HG03139 (cell line): ENCODE measurements around the gene MBTPS2.
"Not testable (repeated sequence)": the region's sequence is repeated elsewhere in the genome, so short reads cannot be mapped to it uniquely, and the experiment has no call there.

Experiments used
- ATAC-seq: cut with Tn5 transposase; IDR thresholded peaks from one replicate; pipeline ENCODE4 v1.9.1; 2021; ENCODE audit not compliant: unreplicated experiment

Gene MBTPS2

DNA sequence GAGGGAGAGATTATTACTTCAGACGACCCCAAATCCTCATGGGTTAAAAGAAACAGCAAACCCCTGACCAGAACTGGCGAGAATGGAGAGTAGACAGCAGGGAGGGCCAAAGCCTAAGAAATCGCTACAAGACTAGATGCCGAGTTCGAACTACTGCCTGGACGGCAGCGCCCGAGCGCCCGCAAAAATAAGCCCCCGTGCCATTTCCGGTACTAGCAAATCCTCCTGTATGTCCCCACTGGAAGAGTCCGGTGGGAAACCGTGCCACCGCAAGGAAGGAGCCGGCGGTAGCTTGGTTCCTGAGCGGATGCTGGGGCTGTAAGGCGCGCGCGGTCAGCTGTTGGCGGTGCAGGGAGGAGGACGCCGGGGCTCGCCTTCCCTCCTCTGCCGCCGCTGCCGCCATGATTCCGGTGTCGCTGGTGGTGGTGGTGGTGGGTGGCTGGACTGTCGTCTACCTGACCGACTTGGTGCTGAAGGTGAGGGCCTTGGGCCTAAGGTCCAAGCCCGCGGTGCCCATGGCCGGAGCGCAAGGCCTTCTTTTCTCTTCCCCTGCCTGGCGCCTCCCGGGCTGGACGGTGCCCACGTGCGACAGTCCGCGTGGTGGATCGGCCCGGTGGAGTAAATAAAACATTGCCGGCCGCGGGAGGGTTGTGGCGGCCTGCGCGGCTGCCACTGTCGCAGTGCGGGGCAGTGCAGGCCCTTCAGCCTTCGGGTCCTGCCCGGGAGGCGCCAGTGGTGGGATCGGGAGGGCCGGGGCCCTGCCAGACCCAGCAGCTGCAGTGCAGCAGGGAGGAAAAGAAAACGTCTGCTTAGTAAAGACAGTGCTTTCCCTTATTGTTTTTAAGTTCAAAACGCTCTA, at the start of gene MBTPS2:
MBTPS2 (plus strand) TSS at position 284 of the 859 bp plus-strand sequence; CDS start at position 402, 118 bp downstream.
- peak; percentile 75 for ATAC-seq

DNA sequence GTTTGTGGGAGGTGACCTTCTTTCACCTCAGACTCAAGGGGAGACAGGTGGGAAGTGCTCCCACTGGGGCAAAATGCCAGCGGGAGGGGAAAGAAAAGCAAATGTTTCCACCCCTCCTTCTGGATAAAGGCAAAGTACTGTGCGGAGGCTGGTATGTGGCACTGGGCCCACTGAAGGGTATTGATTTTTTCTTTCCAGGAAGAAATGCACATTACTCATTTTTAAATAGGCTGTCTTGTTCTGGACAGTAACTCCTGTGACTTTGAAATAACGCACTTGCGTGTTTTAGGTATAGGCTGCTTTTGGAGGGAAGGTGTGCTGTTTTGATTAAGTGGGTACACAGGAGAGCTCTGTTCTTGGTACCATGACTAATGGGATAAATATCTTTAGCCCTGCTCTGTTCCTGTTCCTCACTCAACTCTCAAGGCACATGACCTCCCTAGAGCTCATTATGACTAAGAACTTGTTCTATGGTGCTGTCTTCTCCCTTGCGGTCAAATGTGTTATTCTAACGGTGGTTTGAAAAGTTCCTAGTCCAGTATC, 40.7 kb upstream of the MBTPS2 start:
- no peak for ATAC-seq

DNA sequence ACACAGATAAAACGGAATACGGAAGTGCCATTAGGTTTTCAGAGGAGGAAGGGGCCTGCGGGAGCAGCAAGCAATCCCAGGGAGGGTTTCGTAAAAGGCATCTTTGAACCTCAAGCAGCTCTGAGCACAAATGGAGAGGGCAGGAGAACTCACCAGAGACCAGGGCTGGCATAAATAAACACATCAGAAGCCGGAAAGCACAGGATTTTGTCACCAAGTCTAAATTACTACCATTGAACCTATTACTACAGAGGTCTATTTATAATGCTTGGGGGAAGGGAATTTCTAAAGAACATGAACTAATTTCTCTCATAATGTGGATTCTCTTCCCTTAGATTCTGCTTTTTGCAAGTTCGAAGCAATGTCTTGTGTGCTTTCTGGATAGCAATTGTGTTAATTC, 39.6 kb upstream of the MBTPS2 start:
- no peak for ATAC-seq

DNA sequence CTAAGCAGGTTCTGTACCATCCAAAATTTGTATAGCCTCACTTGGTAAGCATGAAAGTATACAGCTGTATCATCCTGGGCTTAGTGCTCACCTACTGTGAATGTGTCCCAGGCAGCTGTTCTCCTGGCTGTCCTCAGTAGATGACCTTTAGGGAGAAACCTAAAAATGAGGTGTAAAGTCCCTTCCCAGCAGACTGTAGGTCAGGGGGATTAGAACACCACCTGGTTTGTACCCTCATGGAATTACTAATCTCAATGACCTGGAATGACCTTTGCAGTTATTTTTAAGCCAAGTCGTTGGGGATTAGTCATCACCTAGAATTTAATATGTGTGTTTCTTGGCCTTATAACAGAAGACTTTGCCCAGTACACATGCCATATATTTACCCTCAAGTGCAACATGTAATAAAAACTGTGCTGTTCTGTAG, 39.1 kb upstream of the MBTPS2 start:
- ATAC-seq: no peak

DNA sequence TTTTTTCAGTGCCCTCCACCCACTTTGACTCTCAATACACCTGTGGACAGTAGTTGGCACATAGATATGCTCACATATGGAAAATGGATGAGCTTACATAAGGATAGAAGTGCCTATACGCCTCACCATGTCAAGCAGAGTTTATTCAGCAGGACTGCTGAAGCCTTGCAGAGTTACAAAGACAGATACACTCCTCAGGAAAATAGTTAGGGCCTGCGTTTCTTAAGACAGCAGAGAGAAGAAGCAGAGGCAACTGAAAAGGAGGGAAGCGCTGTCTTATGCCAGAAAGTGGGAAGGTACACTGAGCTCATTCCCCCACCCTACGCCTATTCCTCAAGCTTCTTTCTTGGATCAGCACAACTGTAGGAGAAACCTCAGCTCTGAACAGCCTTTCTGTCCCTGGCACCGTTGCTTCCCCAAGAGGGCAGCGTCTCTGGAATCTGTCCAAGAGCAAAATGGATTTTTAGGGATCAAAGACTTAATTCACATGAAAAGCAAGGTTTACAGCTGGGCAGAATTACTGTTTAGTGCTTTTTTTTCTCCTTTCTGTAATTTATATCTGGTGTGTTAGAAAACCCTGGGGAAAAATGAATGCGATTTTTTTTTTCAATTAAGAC, 37.3 kb upstream of the MBTPS2 start:
- ATAC-seq: no peak

DNA sequence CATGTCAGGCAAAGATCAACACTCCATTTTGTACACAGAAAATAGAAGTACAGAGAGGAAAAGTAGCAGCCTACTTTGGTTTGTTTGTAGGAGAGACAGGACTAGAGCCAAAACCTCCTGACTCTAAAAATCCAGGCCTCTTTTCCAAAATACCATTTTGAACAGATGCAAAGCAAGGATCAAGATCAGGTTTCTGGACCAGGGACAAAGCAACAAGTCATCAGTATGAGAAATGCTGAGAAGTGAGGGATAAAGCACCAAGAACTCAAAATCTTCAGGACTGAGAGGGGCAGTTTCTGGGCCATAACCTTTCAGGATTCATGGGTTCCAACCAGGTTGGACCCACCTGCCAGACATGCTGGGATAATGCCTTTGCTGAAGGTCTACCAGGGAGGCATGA, 36.6 kb upstream of the MBTPS2 start:
- no peak for ATAC-seq

DNA sequence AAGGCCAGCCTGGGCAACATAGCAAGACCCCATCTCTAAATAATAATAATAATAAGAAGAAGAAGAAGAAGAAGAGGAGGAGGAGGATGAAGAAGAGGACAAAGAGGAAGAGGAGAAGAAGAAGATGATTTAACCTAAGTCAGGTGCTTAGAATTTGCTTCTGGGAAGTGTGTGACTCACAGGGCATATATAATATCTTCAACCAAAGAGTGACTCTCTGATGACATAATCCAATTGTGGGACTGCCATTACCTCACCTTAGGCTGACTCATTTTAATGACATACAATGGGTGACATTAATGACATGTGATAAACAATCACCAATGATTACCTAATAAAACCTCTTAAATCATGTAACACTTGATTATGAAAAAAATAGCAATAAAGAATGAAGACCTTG, 32.7 kb upstream of the MBTPS2 start:
- no peak for ATAC-seq

DNA sequence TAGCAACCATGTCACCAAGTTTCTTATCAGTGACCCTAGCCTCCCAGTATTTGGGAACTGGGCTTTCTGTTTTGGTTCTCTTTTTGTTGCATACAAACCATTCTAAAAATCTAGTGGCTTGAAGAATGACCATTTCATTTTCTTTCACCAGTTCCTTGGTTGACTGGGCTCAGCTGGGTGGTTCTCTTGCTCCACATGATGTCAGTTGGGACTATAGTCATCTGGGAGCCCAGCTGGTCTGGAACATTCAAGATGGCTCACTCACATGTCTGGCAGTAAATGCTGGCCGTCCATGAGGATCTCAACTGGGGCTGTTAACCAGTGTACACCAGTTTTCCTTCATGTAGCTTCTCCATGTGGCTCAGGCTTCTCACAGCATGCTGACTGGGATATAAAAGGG, 27.6 kb upstream of the MBTPS2 start:
- ATAC-seq: no peak

DNA sequence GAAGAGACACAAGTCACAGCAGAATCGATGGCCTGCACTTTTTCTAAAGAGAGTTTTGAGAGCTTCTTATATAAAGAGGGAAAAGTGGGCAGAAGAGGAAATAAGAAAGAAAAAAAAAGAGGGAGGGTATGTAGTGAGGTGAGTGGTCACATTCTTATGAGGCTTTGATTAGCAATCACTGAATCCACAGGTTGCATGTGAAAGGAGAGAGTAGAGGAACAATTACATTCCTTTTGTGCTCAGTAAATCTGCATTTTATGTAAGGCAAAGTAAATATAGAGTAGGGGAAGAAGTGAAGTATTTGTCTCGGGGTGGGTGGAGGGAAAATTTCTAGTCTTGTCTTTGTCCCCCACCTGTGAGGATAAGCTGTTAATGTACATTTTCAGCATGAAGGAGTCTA, 26.8 kb upstream of the MBTPS2 start:
- no peak for ATAC-seq

DNA sequence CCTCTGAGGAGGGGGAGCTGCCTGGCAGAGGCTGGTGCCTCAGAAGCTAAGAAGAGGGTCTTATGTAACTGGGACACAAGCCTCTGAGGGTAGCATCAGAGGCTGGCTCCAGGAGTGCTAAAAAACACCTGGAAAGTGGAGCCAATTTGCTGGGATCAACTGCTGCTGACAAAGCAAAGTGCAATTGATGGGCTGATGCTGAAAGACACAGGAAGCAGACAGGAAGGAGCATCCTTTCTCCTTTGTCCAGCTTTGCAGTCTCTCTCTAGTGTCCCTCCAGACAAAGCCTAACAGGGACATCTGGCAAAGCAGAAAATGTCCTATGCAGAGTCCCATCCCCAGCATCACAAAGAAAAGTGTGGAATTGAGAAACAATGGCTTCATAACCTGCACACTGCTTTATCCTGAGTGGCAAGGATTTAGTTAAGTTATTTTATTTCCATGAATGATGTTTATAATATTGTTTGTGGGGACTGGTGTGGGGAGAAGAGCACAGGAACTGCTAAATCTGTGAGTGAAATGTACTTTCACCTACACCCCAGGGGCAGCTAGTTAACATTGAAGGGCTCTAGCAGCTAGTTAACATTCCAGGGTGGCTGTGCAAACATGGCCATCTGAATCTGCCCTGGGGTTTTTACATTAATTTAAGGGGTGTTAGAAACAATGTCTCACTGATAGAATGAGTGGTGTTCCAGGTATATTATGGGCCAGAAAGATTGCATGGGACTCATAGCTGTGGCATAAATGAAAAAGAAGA, 25.6 kb upstream of the MBTPS2 start:
- no peak for ATAC-seq

DNA sequence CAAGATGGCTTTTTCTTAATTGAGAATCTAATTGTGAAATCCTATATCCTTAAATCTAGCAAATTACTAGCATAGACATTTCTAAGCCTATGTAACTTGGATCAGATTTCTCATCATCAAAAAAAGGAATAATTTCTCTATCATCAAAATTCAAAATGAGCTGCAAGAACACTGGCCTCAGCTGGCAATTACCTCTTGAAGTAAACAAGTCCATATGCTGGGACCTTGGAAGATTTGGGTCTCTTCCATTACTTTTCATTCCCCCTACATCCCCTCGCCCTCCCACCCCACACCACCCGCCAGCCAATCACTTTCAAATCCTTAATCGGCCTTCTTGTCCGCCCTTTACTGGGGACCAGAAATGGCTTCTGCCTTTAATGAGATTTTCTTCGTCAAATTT, 23.3 kb upstream of the MBTPS2 start:
- no peak for ATAC-seq

DNA sequence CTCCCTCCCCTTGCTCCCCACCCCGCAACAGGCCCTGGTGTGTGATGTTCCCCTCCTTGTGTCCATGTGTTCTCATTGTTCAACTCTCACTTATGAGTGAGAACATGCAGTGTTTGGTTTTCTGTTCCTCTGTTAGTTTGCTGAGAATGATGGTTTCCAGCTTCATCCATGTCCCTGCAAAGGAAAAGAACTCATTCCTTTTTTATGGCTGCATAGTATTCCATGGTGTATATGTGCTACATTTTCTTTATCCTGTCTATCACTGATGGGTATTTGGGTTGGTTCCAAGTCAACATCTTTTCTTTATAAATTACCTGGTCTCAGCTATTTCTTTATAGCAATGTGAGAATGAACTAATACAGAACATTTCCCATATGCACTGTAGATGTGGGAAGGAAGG, 19.2 kb upstream of the MBTPS2 start:
- not testable (repeated sequence) for ATAC-seq

DNA sequence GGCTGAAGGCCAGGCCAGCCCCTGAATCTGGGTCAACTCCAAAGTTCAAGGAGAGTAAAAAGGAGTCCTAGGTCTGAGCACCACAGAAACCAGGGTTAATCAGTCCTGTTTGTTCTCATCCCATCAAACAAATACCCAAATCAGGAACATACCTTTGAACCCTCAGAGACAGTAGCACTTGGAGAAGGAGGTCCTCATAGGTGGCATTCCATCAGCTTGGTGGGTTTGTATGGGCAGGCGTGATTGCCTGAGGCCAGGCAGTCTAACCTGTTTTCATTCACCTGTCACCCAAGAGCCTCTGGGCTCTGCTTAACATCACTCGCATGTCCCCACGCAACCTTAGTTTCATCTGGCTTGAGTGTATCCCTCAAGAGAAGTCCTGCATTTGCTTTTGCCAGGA, 17.5 kb upstream of the MBTPS2 start:
- no peak for ATAC-seq

DNA sequence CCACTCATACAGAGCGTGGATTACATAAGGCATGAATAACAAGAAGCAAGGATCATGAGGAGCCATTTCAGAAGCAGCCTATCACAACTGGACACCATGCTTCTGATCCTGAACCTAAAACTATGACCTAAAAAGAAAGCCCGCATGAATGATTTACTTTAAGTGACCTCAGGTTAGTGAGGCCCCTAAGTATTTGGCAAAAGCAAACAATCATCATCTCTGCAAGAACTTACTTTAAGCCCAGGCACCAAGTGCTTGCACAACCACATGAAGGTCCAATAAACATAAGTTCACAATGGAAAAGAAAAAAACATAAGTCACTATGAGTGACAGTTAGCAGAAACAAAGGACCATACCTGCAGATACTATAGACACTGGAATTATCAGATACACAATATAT, 7.9 kb upstream of the MBTPS2 start:
- ATAC-seq: no peak

DNA sequence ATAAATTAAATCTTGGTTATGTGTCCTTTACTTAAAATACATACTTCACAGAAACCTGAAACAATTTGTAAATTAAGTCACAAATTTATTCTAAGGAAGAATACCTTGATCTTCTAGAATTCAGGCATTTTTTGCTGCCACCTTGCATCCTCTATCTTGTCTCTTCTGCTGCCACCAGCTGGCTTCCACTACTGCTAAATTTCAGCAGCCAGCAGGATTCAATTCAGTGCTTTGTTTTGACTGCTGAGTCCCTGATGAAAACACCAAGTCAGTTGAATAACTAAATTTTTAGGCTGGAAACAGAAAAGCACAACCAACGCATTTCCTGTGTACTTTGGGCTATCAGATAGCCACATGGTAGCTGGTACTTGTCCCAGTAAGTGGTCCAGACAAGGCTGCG, 2.4 kb upstream of the MBTPS2 start:
- no peak for ATAC-seq

DNA sequence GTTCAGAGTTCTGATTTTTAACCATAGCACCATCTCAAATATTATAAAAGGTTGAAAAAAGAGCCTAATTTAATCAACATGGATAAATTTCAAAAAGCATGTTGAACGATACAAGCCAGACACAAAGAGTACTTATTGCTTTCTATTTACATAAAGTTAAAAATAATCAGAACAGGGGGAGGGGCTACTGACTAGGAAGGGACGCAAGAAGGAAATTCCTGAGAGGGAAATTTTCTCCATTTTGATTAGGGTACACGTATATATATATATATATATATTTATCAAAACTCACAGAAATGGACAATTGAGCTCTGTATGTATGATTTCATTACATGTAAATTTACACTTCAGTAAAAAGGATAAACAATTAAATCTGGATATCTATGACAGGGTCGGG, 482 bp upstream of the MBTPS2 start:
- ATAC-seq: no peak

DNA sequence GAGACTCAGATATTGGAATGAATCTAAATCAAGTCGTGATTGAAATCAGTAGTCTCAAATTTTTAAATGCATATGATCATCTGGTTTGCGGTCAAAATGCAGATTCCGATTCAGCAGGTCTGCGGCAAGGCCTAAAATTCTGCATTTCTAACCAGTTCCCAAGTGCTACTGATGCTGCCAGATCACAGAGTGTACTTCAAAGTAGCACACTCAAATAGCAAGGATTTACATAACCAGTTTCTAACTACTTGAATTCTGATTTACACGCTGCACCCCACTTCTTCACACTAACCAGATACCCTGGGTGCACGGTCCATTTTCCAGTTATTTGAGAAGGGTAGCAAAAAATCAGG, 752 bp downstream of the MBTPS2 start:
- ATAC-seq: no peak

DNA sequence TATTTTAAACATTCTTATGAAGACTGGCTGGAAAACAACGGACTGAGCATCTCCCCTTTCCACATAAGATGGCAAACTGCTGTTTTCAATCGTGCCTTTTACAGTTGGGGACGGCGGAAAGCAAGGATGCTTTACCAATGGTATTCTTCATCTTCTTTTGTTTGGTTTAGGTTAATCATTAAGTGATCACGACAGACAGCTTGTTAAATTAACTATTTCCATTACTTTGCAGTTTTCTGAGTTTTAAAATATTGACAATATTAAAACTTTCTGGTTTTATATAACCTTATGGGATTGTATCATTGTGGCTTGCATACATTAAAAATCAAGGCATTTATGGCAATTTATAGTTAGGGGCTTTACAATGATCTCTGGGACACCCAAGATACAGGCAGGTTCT, 3.8 kb downstream of the MBTPS2 start:
- no peak for ATAC-seq

DNA sequence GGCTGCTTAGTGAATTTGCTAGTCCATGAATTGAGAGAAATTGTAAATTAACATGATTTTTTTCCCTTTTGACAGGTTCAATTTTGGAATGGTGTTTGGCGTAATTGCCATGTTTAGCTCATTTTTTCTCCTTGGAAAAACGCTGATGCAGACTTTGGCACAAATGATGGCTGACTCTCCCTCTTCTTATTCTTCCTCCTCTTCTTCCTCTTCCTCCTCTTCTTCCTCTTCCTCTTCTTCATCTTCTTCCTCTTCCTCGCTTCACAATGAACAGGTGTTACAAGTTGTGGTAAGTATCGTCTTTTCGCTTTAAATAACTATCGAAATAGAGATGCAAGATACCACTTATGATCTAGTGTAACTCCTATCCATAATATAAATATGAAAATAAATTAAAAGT, 5.7 kb downstream of the MBTPS2 start:
- no peak for ATAC-seq

DNA sequence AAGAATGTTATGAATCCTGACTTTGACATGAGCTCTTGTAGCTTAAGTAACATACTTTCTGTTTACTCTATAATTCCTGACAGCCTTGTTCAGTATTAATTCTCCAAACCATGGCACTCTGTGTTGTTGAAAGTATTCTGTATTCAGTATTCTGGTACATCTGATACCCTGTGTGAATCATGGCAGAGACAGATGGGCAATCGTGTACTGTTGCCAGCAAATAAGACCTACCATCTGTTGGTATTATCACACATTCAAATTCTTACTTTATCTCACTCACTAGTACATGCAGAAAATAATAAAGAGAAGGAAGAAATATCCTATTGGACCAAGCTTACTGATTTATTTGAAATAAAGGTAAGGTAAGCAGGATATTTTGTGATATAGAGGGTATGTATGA, 7.9 kb downstream of the MBTPS2 start:
- ATAC-seq: no peak

DNA sequence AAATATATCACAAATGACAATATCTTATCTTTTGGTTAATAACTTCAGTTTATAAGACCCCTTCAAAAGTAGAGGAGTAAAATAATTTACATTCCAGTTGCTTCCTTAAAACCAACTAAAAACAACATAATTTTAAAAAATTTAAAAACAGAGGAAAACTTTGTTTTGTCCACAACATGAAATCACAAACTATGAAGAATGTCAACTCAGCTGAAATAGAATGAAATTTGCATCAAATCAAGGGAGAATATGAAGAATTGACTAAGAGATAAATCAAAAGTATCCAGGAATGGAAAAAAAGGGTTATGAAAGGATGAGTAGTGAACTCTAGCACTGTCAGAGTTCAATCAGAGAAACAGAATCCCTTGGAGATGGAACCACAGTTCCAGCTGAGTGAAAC, 14.2 kb downstream of the MBTPS2 start:
- no peak for ATAC-seq

DNA sequence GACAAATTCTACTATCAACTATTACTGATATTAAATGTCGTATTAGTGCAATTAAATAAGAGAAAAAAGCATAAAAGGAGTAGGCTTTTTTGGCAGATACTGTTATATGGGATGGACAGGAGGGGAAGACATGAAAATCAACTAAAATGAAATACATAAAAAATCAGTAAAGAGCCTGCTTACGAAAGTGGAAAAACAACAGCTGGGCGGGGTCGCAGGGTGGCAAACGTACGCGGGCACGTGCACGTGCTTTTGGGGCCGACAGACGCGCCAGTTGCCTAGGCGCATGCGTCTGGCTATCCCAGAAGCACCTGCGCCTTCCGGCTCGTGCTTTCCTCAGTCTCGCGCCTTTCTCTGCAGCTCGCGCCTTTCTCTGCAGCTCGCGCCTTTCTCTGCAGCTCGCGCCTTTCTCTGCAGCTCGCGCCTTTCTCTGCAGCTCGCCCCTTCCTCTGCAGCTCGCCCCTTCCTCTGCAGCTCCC, 16.6 kb downstream of the MBTPS2 start, which contains the start of gene YY2:
YY2 (plus strand) TSS at position 51 of the 479 bp plus-strand sequence. CDS start 498 bp downstream, outside the sequence.
- ATAC-seq: no peak
